ENCODE measurements around the gene STK33. TPM values are rescaled to one million over a fixed set of nuclear protein-coding genes. Genes with fewer than 3 reads are reported as not detected.

Gene STK33
- total RNA-seq, 1 experiment from 2014 or later: 19.5 TPM

- no peak overlapping the region for H2BK5ac ChIP-seq (ENCODE audit: insufficient read length, low read length)
- H4K5ac ChIP-seq (ENCODE audit: insufficient read length, low read depth, low read length): no peak overlapping the region
- Mint-ChIP-seq H3K36me3 (ENCODE audit: insufficient read depth in 1 of 3, low read depth in 3 of 3) (no peaks in the 10 kb centered on the region; a peak in 1 of 7 replicates), H3K4me1 (peaks cover 13 to 16% of the 10 kb centered on the region in 2 experiments), H3K9me3 (no peaks in the 10 kb centered on the region), H3K27ac (no peak overlapping the region; a peak in 1 of 7 replicates), H3K27me3 (ENCODE audit: low read depth) (peaks cover 4% of the 10 kb centered on the region), H3K4me3 (no peak overlapping the region)
- H2AK5ac ChIP-seq (ENCODE audit: insufficient read length, low read length): no peak overlapping the region
- H2BK20ac ChIP-seq (ENCODE audit: low read depth, low read length, poor library complexity, severe bottlenecking): no peak overlapping the region
- H3K79me1 ChIP-seq (ENCODE audit: insufficient read depth, low read depth, low read length, poor library complexity, severe bottlenecking): no peaks in the 10 kb centered on the region
- H3T11ph ChIP-seq (ENCODE audit: low read length): no peak overlapping the region
- no peak overlapping the region for H3K23ac ChIP-seq (ENCODE audit: insufficient read length, low read depth, low read length)
- H3K27me3 ChIP-seq (ENCODE audit: insufficient read depth, low read length): no peaks in the 10 kb centered on the region
- H3K23me2 ChIP-seq (ENCODE audit: insufficient read length, low read depth, low read length, poor library complexity, severe bottlenecking): no peaks in the 10 kb centered on the region
- H4K91ac ChIP-seq (ENCODE audit: insufficient read length, low read depth, low read length): no peak overlapping the region
- H2AFZ ChIP-seq (ENCODE audit: low read length): no peak overlapping the region
- H3K9ac ChIP-seq (ENCODE audit: extremely low read depth, insufficient read length, low read length): no peak overlapping the region
- H4K20me1 ChIP-seq (ENCODE audit: control insufficient read depth, insufficient read depth, insufficient read length): no peaks in the 10 kb centered on the region
- H2BK15ac ChIP-seq (ENCODE audit: low read depth, low read length): no peak overlapping the region
- H3K79me2 ChIP-seq (ENCODE audit: insufficient read depth, low read length): no peaks in the 10 kb centered on the region
- H3K4ac ChIP-seq (ENCODE audit: low read depth, low read length): no peak overlapping the region
- H3K56ac ChIP-seq (ENCODE audit: insufficient read length, low read depth, low read length): no peak overlapping the region
- H2BK120ac ChIP-seq (ENCODE audit: low read depth, low read length, poor library complexity, severe bottlenecking): no peak overlapping the region
- H3K9me3 ChIP-seq (ENCODE audit: control insufficient read depth, low read depth, low read length): no peaks in the 10 kb centered on the region
- no CpG with 5 or more reads among the region's 1 CpG for WGBS (ENCODE audit: extremely low coverage, insufficient read length, low lambda C conversion rate)
- H3K14ac ChIP-seq (ENCODE audit: insufficient read depth, low read length): no peak overlapping the region
- H2BK12ac ChIP-seq (ENCODE audit: insufficient read length, low read depth, low read length): no peak overlapping the region
- no peak for DNase-seq
- TF ChIP-seq CTCF (conservative IDR thresholded peaks at IDR 0.05): no peak
- no peak overlapping the region for H3K18ac ChIP-seq (ENCODE audit: insufficient read length, low read depth, low read length)
- no peak overlapping the region for H3K4me2 ChIP-seq (ENCODE audit: insufficient read depth, insufficient read length, low read length)
- no peak overlapping the region for H4K8ac ChIP-seq (replicated peaks; ENCODE audit: insufficient read length, low read depth, low read length)
- H3K4me1 ChIP-seq (ENCODE audit: insufficient read depth, low read length): no peaks in the 10 kb centered on the region
- no peak overlapping the region for H3K27ac ChIP-seq (ENCODE audit: insufficient read length, low read depth, low read length)
These were observed 19.0 kb upstream of the STK33 start for GRCh38 chr11:8613036-8613435.

Measured in H9 (cell line).